Measurements from ENCODE around the gene METTL1. TPM values are rescaled to one million over a fixed set of nuclear protein-coding genes. Genes with fewer than 3 reads are reported as not detected.

Gene METTL1
- total and polyA plus RNA-seq, 2 donors (not counting 1 experiment from before 2014, with no cell fraction given), result 9.1 to 9.2 TPM

DNA sequence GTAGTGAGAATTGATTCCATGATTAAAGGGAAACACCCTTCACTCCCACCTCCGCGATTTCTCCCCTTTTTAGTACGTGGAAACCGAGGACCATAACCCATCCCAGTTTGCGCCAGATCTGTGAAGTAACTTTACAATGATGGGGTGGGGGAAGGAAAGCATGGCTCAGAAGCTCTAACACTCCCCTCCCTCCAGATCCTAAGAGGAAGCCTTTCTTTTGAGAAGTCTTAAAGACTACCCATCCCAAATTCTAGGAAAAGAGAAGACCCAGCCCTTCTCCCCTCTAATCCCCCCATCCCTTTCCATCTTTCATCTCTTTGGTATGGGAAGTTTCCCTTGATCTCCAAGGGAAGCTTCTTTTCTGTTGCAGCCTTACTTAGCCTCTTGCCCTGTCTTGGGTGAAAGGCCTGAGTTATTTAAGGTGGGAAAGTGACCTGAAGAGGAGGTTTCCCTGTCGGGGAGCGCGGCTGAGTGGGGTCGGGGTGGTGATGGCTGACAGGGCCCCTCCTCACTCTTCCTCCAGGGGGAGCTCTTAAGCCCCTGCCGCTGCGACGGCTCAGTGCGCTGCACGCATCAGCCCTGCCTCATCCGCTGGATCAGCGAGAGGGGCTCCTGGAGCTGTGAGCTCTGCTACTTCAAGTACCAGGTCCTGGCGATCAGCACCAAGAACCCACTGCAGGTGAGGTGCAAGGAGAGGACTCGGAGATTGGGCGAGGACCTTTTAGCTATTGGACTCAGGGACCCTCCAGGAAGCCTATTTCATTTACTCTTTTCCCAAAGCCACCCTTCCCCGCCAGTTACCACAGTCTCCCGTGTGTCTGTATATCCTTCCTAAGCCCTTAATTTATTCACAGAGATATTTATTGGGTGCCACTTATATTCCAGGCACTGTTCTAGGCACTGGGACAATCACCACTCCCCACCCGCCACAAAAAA lies 15.2 kb downstream of the METTL1 start:
- DNase-seq (peak; percentile 78), ATAC-seq (ENCODE audit: low read depth) (no peak)
- H3K27ac Mint-ChIP-seq, result peak overlapping the region; percentile 95
- Histone ChIP-seq H3K9me3 (ENCODE audit: control extremely low read depth in 1 of 3, control insufficient read depth in 2 of 3, insufficient read depth in 1 of 3, low read length in 2 of 3) (no peaks in the 10 kb centered on the region), H3K79me2 (ENCODE audit: control insufficient read depth, insufficient read depth, low read length) (peaks cover 48% of the 10 kb centered on the region), H3K4me1 (ENCODE audit: control insufficient read depth in 2 of 2, insufficient read depth in 2 of 2, low read length in 2 of 2) (peaks cover 36 to 55% of the 10 kb centered on the region in 2 donors), H3K4me3 (ENCODE audit: control extremely low read depth in 1 of 5, extremely low read depth in 1 of 5, insufficient read depth in 1 of 5, low read depth in 2 of 5, low read length in 4 of 5) (peak overlapping the region; percentile 67 to 87 (median 85)), H3K36me3 (replicated peaks in 1 of 2; ENCODE audit: control extremely low read depth in 1 of 2, control insufficient read depth in 1 of 2, extremely low read depth in 1 of 2, insufficient read depth in 2 of 2, low read length in 1 of 2) (peaks cover 1 to 36% of the 10 kb centered on the region in 2 experiments), H2AFZ (ENCODE audit: insufficient read depth, low read depth, low read length, poor library complexity, severe bottlenecking) (peak overlapping the region; percentile 55), H4K20me1 (ENCODE audit: control insufficient read depth, insufficient read depth, low read length, poor library complexity, severe bottlenecking) (peaks cover 57% of the 10 kb centered on the region), H3K27ac (ENCODE audit: low read length in 2 of 2) (peak overlapping the region; percentile 78 to 90), H3K27me3 (replicated peaks in 1 of 4; ENCODE audit: control extremely low read depth in 1 of 4, control insufficient read depth in 3 of 4, insufficient read depth in 4 of 4, low read length in 3 of 4) (no peaks in the 10 kb centered on the region), H3K9ac (ENCODE audit: low read length) (peak overlapping the region; percentile 80), H3K4me2 (replicated peaks; ENCODE audit: low read depth, low read length, poor library complexity, severe bottlenecking) (peak overlapping the region; percentile 90)
- H3K4me3 Mint-ChIP-seq, result peak overlapping the region; percentile 94
- CTCF ChIA-PET, result interaction anchor here (0.8 to 2.6 kb wide), 23 partner anchors 8 to 232 kb away, joined by 3 to 37 read pairs (median 5); partner anchors contain the start of genes AVIL, CYP27B1, EEF1AKMT3 and METTL1
- intact Hi-C loops (cut with micrococcal nuclease), result loop anchor here (1.0 to 10.0 kb wide), 8 partner anchors 9 to 672 kb away; partner anchors contain the start of genes CTDSP2, GLI1, INHBE and MARS1
- H3K9me3 Mint-ChIP-seq (ENCODE audit: insufficient read depth), result no peaks in the 10 kb centered on the region
- no peak for TF ChIP-seq EZH2 (IDR thresholded peaks at IDR 0.05; ENCODE audit: borderline replicate concordance, insufficient read depth, low read depth, low read length, poor library complexity, severe bottlenecking)
- TF ChIP-seq, protein P1, sequence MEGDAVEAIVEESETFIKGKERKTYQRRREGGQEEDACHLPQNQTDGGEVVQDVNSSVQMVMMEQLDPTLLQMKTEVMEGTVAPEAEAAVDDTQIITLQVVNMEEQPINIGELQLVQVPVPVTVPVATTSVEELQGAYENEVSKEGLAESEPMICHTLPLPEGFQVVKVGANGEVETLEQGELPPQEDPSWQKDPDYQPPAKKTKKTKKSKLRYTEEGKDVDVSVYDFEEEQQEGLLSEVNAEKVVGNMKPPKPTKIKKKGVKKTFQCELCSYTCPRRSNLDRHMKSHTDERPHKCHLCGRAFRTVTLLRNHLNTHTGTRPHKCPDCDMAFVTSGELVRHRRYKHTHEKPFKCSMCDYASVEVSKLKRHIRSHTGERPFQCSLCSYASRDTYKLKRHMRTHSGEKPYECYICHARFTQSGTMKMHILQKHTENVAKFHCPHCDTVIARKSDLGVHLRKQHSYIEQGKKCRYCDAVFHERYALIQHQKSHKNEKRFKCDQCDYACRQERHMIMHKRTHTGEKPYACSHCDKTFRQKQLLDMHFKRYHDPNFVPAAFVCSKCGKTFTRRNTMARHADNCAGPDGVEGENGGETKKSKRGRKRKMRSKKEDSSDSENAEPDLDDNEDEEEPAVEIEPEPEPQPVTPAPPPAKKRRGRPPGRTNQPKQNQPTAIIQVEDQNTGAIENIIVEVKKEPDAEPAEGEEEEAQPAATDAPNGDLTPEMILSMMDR (IDR thresholded peaks at IDR 0.05), result peak; percentile 82
- 27% methylated on average over 10 of the region's 22 CpGs for WGBS (ENCODE audit: insufficient coverage)
- H3K27me3 Mint-ChIP-seq, result no peaks in the 10 kb centered on the region
- POLR2A ChIA-PET, result interaction anchor here (0.5 to 1.4 kb wide), 8 partner anchors 9 to 684 kb away, joined by 3 to 7 read pairs (median 4); partner anchors contain the start of genes ATP23, EEF1AKMT3, METTL1 and OS9
- H3K4me1 Mint-ChIP-seq, result peaks cover 59% of the 10 kb centered on the region
